CD4-positive, alpha-beta T cell treated with Interleukin-12 subunit alpha and Interleukin-12 subunit beta, for 1 hour (primary cell): Measurements from ENCODE around the gene ACTR6.
"Not testable (repeated sequence)": the region's sequence is repeated elsewhere in the genome, so short reads cannot be mapped to it uniquely, and the experiment has no call there.

Experiments
- DNase-seq: peaks from one replicate; pipeline ENCODE4 v3.0.0-alpha.2; 2020

ACTR6 gene

GRCh38 chr12:100200463-100201181 lies at the start of gene ACTR6:
Gene ACTR6 (plus strand): TSS chr12:100200815. CDS start chr12:100200852, 37 bp downstream.
- peak; percentile 97 for DNase-seq

DNA sequence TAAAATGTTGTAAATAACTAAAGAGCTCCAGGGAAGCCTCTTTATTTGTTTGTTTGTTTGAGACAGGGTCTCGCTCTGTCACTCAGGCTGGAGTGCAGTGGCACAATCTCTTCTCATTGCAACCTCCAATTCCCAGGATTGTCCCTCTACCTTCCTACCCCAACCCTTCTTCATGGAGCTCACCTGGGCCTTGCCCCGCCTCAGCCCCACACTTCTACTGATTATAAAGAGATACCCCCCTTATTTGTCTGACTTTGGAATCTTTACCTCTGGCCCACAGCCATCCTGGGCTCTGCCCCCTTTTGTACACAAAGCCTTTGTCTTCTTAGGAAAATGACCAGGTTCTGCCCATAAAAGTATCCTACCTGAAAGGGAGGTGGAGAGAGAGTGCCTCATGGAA lies 48.8 kb upstream of the ACTR6 start:
- DNase-seq = no peak

DNA sequence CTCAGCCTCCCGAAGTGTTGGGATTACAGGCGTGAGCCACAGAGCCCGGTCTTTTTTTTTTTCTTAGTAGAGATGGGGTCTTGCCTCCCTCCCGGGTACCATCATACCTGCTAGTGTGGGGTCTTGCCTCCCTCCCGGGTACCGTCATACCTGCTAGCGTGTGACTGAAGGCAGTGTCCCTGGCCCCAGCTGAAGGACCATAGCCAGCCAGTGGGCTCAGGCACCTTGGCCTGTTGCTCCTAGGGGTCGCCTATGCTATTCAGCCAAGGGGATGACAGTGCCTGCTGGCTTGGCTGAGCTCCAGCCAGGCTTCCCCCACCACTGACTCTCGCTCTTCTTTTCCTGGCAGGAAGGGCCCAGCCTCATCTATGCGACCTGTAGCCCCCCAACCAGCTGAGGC lies 47.5 kb upstream of the ACTR6 start:
- no peak for DNase-seq

DNA sequence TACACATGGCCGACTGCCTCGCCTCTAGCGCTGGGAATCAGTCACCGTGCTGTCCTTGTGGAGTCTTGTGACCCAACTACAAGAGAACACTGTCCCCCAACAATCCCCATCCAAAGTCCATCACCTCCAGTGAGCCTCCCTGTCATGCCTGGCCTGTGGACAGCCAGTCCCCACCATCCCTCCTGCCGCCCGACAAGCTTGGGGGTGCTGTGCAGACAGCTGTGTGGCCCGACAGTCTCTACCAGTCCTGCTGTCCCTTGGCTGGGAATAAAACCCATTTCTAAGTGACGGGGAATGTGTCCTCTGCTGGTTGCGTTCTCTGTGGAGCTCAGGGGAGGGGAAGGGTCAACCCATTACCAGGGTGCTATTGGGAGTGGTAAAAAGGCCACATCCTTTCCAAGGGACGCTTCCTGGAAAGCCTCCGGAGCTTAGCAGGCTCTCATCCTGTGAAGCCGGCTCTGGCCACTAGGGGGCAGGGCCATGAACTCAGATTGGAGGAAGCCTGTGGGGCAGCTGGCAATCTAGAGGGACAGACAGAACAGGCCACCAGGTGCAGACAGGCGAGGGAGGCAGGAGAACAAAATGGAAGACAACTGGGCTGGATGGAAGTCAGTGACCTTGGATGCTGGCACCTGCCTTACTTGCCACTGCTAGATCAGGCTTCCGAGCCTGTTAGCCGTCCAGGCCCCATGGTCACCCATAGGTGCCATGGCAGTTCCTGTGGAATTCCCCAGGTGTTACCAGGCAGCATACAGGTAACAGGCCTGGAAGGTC lies 46.0 kb upstream of the ACTR6 start:
- peak; percentile 71 for DNase-seq

DNA sequence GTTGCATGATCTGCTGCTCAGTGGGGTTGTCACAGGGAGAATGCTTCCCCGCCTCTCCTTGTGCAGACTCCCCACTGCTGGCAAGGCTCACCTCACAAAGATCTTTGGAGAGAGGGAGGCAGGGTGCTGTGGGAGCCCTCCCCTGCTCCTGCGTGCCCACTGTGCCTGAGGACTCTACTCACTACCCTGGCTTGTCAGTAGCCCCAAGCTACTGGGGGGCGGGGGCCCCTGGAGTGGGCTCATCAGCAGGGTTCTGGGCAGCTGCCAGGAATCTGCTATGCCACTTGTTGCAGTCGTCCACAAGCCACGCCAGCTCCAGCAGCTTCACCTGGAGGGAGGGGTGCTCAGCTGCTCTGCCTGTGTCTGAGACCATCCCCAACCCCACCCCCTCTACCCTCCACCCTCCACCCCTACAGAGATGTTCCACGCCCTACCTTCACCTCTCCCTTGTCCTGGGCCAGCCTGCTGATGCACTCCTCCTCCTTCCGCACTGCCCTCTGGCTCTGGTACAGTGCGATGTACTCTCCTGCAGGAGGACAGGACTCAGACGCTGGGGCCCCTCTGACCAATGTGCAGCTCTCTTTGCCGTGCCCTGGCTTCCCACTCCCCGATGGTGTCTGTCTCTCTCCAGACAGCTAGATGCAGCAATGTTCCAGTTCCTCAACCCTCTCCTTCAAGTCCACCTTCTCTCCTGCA lies 43.7 kb upstream of the ACTR6 start:
- no peak for DNase-seq

DNA sequence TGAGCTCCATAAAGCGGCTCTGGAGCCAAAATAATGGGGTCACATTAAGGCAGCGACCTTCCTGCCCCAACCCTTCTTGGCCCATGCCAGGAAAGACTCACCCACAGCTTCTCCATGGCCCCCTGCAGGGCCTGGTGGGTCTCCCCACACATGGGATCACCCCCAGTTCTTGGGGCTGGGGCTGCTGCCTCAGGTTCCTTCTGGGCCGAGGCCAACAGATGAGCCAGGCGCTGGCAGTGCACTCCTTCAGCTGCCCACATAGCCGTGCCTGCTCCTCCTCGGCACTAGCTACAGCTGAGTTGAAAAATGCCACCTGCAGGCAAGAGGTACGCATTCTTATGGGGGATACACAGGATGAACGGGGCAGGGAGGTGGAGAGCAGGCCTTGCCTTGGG lies 43.2 kb upstream of the ACTR6 start:
- DNase-seq = no peak

DNA sequence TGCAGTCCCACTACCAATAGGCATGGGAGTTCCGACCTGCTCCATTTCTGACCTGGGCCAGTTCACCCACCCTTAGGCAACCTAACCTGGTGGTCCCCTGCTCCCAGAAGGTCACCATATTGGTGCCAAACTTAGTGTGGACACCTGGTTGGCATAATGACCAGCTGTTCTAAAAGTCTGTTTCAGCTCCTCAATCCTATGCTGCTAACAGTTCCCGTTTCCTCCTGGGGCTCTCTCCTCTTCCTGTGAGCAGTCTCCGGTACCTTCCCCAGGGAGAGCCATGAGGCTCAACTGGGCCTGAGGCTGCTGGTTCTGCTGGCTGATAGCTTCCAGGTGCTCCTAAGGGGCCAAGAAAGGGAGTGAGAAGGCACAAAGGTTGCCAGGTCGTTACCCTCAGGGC lies 42.1 kb upstream of the ACTR6 start:
- no peak for DNase-seq

- no peak for DNase-seq
These were observed 41.1 kb upstream of the ACTR6 start for GRCh38 chr12:100159391-100160104.

- DNase-seq = peak; percentile 68
These were observed 37.0 kb upstream of the ACTR6 start for GRCh38 chr12:100163416-100164152.

DNA sequence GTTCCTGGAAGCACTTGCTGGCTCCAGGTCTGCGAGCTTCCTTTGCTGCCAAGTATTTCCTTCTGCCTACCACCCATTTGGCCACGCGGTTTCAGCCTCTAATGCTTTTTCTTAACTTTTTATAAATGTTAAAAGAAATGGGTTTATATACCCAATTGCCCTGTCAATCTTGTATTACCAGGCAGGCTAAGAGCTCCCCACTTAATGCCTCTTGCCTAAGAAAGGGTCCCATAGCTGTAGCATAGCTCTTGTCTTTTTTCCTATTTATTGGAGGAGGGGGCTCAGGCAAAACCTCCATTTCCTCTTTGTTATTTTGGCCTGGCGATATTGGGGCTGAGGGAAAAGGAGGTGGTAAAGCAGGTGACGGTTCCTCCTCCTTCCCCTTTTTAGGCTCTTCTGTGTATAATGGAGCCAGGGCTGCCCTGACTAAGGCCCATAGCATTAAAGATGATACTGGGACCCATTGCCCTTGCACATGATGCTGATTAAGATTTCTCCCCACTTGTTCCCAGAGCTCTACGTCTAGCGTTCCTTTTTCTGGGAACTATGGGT lies 36.4 kb upstream of the ACTR6 start:
- DNase-seq = no peak

- no peak for DNase-seq
These were observed 35.3 kb upstream of the ACTR6 start for GRCh38 chr12:100165356-100165755.

DNA sequence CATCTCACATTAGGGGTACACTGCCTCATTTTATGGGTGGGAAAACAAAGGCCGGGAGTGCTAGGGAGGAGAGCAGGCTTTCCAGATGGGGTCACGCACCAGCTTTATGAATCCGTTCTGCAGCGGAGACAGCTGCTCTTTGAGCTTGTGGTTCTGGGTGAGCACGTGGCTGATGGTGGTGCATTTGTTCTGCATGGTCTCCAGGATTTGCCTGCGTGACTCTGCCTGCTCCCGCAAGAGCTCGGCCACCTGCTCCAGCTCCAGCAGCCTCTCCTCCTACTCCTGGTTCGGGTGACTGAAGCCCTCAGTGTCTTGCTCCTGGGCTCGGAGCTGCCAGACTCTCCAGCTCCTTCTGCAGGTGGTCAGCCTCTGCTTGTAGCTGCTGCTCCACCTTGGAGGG lies 34.4 kb upstream of the ACTR6 start:
- no peak for DNase-seq

DNA sequence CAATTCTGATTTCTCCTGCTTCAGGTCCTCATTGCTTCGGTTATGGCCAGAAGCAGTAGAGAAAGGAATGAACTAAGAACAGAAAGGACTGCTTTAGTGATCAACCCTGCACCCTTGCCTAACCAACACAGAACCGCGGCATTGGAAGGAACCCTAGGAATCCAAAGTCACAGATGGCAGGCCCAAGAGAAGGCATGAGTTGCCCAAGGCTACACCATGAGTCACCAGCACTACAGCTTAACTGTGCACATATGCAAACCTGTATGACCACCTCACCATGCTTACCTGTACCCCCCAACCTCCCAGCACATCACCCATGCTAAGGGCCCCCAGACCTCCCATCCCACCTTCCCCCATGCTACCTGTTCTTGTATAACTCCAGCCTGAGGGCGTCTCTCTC lies 32.1 kb upstream of the ACTR6 start:
- no peak for DNase-seq

DNA sequence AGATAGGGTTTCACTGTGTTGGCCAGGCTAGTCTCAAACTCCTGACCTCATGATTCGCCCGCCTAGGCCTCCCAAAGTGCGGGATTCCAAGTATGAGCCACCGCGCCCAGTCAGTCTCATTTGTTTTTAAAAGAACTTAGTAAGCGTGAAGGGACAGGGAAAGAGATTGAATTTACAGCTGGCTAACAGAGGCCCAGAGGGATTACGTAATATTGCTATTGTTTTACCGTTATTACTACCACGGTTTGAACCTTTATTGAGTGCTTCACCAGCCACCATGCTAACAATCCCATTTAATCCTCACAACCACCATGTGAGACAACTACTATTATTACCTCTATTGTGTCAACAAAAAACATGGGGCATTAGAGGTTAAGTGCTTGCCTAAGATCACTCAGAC lies 31.3 kb upstream of the ACTR6 start:
- DNase-seq = no peak

- no peak for DNase-seq
These were observed 30.2 kb upstream of the ACTR6 start for GRCh38 chr12:100170313-100170858.

DNA sequence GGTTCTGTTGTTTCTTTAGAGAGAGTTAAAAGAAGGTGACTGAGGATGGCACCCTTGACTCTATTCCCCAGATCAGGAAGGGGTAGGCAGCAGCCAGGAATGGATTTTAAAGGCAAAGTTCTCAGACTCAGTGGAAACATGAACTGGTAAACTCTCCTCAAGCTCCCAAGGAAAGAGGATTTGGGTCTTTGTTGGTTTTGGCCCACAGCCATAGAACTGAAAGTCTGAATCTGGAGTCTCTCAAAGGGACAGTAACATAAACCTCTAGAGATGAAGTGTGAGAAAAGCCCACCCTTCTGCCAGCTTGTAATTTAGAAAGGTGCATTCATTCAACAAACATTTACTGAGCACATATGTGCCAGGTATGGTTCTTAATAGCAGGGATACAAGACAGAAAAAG lies 29.4 kb upstream of the ACTR6 start:
- no peak for DNase-seq

- DNase-seq = no peak
These were observed 27.5 kb upstream of the ACTR6 start for GRCh38 chr12:100173111-100173510.

DNA sequence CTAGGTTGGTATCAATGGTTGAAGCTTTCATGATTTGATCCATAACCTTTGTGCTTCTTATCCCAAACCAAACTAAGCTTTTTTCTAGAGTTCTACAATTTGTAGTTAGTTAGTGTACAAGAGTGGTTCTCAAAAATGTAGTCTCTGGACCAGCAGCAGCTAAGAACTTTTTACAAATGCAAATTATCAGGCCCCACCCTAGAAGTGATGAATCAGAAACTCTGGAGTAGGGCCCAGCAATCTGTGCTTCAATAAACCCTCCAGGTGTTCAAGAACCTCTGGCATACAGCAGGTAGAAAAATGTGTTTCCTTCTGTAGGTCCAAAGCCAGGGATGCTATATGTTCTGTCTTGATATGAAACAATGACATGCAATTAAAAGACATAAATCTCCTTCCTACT lies 26.1 kb upstream of the ACTR6 start:
- DNase-seq = no peak

DNA sequence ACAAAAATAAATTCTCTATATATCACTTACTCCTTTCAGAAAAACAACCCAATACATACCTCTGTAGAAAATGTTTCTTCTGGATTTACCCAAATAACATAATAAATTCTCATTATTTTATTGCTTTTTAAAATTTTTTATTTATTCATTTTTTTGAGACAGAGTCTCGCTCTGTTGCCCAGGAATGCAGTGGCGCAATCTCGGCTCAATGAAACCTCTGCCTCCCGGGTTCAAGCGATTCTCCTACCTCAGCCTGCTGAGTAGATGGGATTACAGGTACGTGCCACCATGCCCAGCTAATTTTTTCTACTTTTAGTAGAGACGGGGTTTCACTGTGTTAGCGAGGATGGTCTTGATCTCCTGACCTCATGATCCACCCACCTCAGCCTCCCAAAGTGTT lies 24.1 kb upstream of the ACTR6 start:
- not testable (repeated sequence) for DNase-seq

- DNase-seq = no peak
These were observed 21.4 kb upstream of the ACTR6 start for GRCh38 chr12:100179252-100179651.

GRCh38 chr12:100184549-100185145 lies 16.0 kb upstream of the ACTR6 start:
- DNase-seq = no peak
